SH-SY5Y (cell line): ENCODE results near the gene F11.

ENCODE experiments used
- GATA2 ChIP-seq: IDR thresholded peaks from 2 replicates; pipeline ENCODE4 v1.6.1; 2011; ENCODE audit warnings: mild to moderate bottlenecking, low read depth, low read length
- GATA3 ChIP-seq: IDR thresholded peaks from 2 replicates; pipeline ENCODE4 v1.6.1; 2011; ENCODE audit warnings: low read depth, mild to moderate bottlenecking, low read length, moderate library complexity

DNA sequence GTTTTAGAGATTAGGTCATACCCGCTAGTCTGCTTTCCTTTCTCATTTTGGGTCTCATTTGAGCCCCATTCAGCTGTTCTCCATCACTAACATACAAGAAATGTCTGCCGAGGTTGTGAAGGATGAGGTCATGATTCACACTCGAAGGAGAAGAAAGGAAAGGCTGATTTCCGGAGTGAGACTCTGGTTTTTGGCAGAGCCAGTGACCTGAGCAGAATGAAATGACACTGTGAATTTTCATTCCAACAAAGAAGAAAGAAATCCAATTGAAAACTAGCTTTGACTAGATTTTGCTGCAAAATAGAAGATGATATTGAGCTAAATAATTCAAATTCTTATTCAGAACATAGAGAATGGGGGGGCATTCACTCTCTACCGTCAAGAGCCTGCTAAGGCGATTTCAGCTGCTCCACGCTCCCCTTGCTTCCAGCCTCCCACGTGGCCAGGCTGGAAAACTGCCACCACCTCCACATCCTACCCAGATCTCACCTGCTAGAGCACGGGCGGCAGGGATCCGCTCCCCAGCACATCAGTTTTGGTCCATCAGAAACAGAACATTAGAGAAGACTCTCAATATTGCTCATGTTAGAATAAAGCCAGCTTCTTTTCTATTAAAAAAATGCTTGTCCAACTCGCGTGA is 39.0 kb downstream of the F11 start:
- no peak for TF ChIP-seq GATA2
- TF ChIP-seq GATA3 = no peak
